ENCODE measurements around the gene CRYL1.
A peak's percentile ranks its signal among the peaks of the same experiment; 100 is the strongest.

The CRYL1 gene

DNA sequence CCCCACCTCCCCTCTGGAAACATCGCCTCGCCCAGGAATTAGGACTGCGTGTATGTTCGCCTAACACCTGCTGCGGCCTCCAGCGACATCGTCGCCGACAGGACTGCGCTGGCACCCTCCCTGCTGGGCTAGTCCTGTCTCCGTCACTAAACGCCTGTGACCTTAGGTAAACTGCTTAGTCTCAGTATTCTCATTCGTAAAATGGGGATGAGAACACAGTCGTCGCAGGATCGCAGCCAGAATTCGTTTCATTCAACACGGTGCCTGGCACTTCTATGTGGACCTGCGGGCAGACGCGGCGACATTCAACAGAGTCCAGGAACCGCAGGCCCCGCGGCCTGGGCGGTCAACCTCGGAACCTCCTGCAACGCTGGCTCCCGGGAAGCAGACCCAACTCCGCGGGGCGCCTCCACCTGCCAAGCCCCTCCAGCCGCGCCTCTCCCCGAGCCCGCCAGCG is 485 bp downstream of the CRYL1 start:
- peak; percentile 37 for DNase-seq

DNA sequence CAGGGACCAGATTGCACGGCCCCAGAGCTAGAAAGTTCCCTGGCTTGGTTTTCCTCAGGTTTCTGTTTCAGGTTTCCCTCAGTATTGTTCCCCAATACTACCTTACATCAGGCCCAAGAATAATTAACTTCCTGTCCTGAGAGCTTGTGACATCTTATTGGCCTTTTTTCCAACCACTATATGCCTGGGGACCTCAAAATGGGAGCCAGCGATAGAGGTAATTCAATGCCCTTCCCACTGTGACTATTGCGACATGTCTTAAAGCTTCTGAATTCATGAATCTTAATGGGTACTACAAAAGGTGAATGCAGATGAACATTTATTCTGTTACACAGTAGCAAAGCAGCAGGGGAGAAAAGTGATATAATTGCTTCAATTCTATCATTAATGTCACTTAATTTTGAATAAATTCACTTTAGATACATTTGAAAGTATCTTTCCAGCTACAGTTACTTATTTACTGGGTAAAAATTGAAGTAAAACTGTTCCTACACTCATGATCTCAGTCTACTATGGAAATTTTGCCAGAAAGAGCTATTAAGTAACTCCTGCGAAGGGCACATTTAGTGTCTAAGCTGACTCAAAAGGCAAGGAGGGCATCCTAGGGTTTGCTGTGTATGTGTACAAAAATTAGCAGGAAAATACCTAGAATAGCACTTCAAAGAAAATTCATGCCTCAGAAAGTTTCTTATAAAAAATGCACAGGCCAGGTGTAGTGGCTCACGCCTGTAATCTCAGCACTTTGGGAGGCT is 4.1 kb downstream of the CRYL1 start:
- no peak for DNase-seq

DNA sequence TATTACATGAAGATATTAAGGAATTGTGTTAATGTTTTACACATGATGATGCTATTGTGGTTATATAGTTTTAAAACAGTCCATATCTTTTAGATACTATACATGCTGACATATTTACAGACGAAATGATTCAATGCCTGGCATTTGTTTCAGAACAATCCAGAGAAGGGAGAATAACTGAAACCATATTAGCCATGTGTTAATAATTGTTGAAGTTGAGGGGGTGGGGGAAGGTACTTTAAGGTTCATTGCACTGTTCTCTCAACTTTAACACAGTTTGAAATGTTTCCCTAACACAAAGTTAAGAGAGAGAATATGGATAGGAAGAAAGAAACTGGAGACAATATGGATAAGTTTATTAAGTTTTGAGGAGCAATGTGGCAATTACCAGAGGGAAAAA is 5.8 kb downstream of the CRYL1 start:
- DNase-seq: no peak

DNA sequence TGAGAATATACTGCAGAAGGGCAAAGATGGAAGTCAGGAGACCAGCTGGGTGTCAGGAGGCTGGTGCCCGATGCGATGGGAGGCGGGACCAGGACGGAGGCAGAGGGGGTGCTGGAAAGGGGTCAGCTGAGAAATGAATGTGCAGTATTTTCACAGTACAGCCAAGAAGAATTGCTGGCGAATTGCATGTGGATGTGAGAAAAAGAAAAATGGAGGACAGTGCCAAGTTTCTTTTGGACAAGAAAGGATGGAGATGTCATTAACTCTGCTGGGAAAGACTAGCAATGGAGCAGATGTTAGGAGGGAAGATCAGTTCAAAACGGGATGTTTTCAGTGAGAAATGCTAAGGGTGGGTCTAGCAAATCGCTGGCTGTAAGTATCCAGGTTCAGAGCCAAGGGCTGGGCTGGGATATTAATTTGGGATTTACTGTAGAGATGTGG is 7.0 kb downstream of the CRYL1 start:
- DNase-seq: no peak

DNA sequence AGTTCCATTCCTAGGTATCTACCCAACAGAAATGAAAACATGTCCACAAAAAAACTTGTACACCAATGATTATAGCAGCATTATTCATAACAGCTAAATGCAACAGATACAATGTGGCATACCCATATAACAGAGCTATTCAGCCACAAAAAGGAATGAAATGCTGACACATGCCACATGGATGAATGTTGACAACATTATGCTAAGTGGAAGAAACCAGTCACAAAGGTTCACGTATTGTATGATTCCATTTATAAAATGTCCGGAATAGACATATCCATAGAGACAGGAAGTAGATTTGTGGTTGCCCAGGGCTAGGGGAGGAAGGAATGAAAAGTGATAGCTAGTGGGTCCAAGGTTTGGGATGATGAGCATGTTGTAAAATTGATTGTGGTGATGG is 10.8 kb downstream of the CRYL1 start:
- no peak for DNase-seq

DNA sequence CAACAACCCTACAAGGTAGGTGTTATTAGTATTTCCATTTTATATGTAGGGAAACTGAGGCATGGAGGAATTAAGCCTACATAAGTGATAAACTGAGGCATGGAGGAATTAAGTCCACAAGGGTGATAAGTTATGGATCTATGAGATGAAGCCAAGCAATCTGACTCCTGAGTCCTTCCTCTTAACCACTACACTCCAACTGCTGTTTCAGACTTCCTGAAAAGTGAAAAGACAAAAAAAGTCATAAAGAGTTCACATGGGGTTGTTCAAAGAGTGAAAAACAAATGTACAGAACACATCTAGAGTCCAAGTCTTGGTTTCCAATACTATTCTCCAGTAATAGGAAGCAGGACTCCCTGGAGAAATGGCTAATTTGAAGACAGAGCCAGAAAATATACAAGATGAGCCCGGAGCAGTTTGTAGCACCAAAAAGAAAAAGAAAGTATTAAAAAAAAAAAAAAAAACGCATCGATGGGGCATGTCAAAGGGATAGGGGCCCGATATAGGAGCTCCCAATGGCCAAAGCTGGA is 12.1 kb downstream of the CRYL1 start:
- DNase-seq: no peak

DNA sequence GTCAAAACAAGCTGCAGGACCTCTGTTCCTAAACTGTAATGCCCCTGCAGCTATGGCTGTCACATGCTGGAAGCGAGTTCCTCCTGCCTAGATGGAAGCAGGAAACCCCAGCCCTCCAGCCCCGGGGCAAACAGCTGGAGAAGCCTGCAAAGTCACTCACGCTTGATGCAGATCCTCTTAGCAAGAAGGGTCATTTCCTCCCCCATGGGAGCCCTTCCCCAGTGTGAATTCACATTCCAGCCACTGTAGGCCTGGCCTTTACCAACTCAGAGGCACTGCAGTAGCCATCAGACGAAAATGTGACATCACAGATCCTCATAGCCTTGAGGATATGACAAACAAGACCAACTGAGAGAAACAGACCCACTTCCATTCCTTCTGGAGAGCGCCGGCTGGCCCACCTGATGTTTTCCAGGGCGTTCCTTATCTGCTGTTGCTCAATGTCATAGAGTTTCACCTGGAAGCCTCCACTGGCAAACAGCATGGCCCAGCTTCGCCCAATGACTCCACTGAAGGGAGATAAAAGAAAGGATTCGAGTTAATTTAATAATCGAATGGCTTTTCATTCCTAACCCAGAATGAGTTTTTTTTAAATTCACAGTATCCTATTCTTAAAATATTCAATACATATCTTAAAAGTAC is 13.5 kb downstream of the CRYL1 start:
- no peak for DNase-seq

DNA sequence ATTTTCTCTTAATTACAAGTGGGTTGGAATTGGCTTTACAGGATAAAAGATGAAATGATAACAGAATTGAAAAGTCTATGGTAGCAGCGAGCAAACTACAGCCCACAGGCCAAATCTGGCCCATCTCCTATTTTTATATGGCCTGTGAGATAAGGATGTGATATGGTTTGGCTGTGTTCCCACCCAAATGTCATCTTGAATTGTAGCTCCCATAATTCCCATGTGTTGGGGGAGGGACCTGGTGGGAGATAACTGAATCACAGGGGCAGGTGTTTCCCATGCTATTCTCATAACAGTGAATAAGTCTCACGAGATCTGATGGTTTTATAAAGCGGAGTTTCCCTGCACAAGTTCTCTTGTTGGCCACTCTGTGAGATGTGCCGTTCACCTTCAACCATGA is 19.0 kb downstream of the CRYL1 start:
- DNase-seq: no peak

DNA sequence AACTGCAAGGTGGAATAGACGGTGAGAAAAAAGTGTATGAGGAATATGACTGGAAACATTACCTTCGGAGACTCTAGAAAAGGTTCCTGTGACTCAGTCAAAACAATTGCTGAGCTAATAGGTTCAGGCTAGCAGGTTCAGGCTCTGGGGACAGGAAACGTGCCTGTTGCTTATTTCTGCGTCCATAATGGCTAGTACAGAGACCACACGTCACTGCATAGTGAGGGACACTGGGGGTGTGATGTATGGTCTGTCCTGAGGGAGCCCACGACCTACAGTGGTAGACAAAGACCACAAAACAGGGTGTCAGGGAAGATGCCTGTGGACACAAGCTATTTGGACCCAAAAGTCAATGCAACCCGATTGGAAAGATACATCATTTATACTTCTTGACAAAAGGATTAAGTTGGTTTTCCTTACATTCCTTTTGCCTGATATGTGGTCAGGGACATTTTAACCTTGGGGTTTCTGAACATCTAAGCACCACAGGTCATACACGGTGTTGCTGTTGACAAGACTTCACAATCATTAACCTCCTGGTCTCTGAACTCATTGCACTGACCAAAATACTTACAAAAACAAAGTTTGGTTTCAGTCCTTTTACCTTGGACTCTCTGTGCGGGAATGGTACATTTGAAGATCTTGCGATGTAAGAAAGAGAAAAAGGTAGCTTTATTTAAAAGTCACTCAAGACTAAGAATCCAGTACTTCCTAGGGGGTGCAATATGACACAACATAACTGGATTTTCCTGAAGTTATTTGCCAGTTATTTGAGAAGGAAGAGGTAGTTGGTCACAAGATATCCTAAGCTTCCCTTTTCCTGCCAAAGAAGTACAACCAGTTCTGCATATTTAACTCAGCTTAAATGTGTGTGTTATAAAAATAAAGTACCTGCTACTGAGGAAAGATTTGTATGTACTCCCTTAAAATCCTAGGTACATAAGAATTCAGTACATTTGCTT is 20.0 kb downstream of the CRYL1 start:
- DNase-seq: no peak

DNA sequence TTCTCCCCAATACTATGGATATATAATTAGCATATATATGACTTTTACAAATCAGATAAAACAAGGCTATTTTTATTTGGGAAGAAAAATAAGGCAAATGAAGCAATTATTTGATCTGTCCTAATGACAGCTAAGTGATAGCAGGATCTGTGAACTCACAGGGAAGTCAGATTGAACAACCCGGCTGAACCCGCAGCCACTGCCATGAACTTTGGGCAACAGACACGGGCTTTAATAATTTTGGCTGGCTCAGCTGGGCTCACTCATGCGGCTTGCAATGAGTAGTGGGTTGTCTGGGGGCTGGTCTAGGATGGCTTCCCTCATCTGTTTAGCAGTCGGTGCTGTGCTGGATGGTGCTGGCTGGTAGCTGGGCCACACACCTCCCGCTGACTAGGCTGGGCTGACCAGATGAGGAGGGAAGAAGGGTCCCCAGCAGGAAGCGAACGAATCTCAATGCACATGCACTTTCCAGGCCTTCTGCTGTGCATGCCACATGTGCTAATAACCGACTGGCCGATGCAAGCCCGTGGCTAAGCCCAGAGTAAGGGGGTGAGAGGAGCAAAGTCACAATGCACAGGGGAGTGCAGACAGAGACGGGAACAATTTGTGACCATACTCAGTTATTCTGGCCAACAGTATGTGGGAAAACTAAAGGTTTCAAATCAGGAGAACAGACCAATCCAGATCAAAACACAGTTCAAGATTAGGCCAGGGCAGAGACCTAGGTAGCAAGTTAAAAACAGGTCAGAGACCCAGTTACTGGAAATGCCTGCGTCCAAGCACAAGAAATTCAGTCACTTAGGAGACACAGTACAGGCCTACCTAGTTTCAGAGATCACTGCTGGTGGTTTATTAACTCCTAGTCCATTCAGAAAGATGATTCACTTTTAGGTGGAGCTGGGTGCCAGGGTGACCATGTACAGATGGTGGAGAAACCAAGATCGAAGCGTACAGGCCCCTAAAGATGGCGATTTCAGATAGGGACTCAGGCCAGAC is 22.3 kb downstream of the CRYL1 start:
- no peak for DNase-seq

DNA sequence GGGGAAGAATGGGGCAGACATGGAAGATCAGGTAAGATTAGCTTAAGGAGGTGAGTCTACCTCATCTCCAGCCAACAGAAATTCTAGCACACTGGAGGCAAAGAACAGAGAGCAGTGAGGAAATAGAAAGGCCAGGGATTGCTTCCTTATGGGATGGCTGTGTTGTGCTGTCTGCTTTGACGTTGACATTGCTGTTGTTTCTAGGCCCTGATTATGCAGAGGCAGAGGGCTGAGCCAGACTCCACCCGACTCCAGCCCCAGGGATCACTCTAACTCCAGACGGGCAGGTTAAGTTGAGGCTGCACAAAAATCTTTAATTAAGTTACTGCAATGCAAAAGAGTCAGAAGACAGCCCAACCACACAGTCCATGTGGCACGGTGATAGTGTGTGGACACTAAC is 24.1 kb downstream of the CRYL1 start:
- DNase-seq: no peak

DNA sequence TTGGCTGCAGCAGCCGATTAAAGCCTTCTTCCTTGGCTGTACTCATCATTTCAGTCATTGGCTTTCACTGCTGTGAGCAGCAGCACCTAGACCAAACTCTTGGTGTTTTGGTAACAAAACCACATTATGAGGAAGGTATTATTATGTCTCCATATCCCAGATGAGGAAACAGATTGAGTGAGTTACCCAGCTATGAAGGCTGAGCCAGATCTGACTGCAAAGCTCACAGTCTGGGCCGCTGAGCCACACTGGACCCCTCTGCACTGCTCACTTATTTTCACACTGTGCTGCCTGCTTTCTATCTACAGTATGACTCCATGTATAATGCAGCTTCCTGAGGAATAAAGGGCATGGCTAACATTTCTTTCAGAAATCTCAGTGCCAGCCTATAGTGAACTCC is 24.5 kb downstream of the CRYL1 start:
- no peak for DNase-seq

DNA sequence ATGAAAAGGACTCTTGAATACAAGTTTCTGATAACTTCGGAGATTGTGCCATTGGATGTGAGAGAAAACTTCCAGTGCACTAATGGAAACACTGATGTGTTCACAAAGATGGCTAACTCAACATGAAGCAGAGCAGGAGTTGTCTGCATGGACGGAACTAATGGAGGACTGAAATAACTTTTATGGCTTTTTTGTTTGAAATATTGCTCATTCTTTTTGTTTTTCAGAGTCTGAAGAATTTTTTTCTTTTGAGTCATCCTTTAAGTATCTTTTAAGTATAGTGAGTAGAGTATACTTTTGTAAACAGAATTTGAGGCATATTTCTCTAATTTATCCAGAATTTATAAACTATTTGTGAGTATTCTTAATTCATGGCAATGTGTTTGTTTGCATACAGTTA is 25.7 kb downstream of the CRYL1 start:
- DNase-seq: no peak

DNA sequence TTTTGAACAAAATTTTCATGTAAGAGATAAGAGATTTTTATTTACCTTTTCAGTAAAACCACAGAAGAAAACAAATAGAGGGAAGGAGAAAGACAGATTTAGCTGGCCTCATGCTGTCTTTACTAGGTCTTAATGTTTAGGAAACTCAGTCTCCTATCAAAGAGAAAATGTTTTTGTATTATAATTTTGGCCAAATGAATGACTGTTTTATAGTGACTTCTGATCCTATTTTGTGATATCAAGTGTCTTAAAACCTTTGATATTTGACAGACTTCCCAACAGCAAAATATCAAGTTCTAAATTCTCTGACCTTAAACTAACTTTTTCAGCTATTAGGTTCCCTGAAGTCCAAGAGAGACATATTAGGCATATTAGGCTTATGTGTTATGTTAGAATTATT is 27.0 kb downstream of the CRYL1 start:
- DNase-seq: no peak

DNA sequence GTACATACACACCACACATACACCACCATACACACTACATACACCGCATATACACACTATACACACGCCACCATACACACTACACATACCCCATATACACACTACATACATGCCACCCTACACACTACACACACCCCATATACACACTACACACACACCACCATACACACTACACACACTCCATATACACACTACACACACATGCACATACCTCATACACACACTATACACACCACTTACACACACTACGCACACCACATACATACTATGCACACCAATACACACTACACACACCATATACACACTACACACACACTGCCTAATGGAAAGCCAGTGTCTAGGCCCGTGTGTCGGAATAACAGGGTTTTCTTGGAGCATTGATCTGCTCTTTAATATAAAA is 27.5 kb downstream of the CRYL1 start:
- DNase-seq: no peak

DNA sequence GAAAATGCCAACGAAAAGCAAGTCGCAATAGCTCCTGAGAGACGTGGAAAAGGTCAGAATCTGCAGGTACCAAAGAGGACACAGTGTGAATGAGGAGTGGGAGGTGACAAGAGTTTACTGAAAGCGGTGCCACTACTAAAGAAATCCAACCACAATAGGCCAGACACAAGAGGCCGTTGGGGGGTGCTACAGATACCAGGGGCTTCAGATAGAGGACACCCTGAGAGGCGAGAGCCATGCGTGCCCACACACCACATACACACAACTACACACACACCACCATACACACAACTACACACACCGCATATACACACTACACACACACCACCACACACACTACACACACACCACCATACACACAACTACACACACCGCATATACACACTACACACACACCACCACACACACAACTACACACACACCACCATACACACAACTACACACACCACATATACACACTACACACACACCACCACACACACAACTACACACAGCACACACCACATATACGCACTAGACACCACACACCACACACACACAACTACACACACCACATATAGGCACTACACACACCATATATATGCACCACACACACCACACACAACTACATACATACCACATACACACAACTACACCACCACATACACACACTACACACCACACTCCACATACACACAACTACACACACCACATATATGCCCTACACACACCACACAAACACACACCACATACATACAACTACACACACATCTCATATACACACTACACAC is 28.5 kb downstream of the CRYL1 start:
- DNase-seq: no peak

DNA sequence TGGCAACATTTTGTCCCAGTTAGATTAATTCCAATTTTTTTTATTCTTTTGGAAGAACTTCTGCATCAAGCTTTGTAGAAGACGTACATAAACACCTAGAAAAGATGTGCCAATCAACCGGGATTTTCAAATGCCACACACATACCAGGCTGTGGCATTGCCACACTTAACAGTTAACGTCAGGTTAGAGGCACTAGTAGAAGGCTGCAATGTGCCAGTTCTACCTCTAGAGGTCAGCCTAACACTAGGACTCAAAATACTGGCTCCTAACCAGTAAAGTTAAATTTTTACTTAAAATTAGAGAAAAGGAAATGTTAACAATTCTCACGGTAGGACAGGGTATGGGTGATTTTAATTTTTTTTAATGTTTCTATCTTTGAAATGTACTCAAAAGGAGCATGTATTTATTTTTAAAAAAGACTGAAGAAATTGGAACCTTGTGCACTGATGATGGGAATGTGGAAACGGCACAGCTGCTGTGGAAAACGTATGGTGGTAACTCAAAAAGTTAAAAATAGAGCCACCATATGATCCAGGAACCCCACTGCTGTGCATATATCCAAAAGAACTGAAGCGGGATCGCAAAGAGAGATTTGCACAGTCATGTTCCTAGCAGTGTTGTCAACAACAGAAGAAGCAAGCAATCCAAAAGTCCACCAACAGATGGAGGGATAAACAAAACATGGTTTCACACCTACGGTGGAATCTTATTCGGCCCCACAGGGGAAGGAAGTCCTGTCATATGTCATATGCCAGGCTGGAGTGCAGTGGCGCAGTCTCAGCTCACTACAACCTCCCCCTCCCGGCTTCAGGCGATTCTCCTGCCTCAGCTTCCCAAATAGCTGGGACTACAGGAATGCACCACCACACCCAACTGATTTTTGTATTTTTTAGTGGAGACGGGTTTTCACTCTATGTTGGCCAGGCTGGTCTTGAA is 30.3 kb downstream of the CRYL1 start:
- peak; percentile 80 for DNase-seq

DNA sequence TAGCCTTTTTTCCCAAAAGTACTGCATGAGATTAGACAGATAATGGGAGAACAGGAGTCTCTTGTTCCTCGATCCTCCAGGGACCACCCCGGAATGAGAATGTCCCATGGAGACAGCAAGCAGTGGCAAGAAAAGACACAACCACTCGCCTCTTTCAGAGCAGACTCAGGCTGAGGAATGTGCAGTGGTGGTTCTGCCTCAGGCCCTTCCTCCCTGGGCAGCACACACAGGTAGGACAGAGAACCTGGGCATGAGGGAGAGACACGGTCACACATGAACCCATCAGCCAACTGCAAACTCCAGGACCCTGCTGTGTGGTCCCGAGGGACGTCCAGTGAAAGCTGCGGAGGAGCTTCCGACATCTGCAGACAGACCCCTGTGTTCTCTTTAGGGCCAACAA is 31.0 kb downstream of the CRYL1 start:
- DNase-seq: no peak

DNA sequence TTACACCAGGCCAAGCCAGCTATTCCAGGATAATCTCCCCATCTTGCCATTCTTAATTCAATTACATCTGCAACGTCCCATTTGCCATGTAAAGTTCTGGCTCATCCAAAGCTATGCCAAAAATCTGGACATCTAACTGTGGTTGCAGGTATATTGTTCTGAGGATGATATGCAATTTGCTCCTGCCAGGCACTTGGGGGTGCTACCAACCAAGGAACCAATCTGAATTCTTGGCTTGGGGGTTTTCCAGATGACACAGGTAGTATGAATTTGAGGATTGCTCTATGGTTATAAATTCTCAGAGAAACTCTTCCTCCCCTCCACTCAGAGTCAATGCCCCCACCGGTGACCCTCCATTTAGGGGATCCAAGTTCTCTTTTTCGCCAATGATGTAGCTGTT is 33.0 kb downstream of the CRYL1 start:
- DNase-seq: peak; percentile 62

DNA sequence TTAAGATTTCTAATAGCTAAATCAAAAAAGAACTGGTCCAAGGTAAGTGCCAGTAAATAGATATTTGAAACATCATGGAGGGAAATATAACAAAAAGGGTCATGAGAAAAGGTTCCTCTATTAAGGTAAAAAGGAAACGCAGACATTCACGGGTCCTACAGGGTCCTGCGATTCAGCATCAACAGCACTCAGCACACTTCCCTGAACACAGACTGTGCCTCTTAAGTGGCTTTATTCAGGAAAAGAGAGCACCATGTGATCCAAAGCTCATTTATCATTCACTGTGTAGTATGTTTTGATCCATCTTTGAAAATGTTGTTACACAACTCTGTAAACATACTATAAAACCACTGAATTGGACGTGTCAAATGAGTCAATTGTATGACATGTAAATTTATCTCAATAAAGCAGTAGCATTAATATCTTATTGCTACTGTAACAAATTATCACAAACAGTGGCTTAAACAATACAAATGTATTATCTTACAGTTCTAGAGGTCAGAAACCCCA is 33.7 kb downstream of the CRYL1 start:
- no peak for DNase-seq
